Lung (tissue), 12 donors: ENCODE data around the gene PCGF3. TPM values are rescaled to one million over a fixed set of nuclear protein-coding genes. Genes with fewer than 3 reads are reported as not detected.
"Not testable (repeated sequence)": the region's sequence is repeated elsewhere in the genome, so short reads cannot be mapped to it uniquely, and the experiment has no call there.

Experiments used
- ATAC-seq: fragments of 200-7000 bp; cut with Tn5 transposase; one replicate; pipeline ENCODE4 v1.9.1; 2020; ENCODE audit warnings: moderate number of reproducible peaks; ENCODE audit not compliant: insufficient read depth, low FRiP score
- DNase-seq, 3 donors: peaks; one replicate each; pipeline ENCODE4 v3.0.0-alpha.2; 2013 to 2017
- H3K27ac ChIP-seq, 2 donors: one replicate each; pipeline ENCODE4 v1.5.1; 2013; ENCODE audit warnings: mild to moderate bottlenecking in 2 of 2, moderate library complexity in 2 of 2, control low read depth in 1 of 2, inconsistent platforms in 1 of 2, low read depth in 1 of 2, low read length in 1 of 2
- H3K27me3 ChIP-seq, 3 donors: one replicate each; pipeline ENCODE4 v1.5.1; 2013; ENCODE audit warnings: low read length in 2 of 3; ENCODE audit not compliant: control insufficient read depth in 3 of 3, insufficient read depth in 3 of 3
- H3K36me3 ChIP-seq, 4 donors: one replicate each; pipeline ENCODE4 v1.5.1; 2013; ENCODE audit warnings: low read length in 4 of 4, mild to moderate bottlenecking in 1 of 4, moderate library complexity in 1 of 4; ENCODE audit not compliant: control insufficient read depth in 4 of 4, insufficient read depth in 4 of 4
- H3K4me1 ChIP-seq, 5 donors: one replicate each; pipeline ENCODE4 v1.5.1; 2013; ENCODE audit warnings: low read length in 5 of 5, mild to moderate bottlenecking in 2 of 5, moderate library complexity in 1 of 5; ENCODE audit not compliant: control insufficient read depth in 5 of 5, insufficient read depth in 5 of 5
- H3K4me3 ChIP-seq: one replicate; pipeline ENCODE4 v1.5.1; 2013; ENCODE audit warnings: mild to moderate bottlenecking, control low read depth, moderate library complexity
- H3K9ac ChIP-seq, 2 donors: one replicate each; pipeline ENCODE4 v1.5.1; 2013; ENCODE audit warnings: low read length in 2 of 2, control low read depth in 1 of 2; ENCODE audit not compliant: insufficient read depth in 1 of 2
- H3K9me3 ChIP-seq, 4 donors: one replicate each; pipeline ENCODE4 v1.5.1; 2013; ENCODE audit warnings: low read length in 3 of 4, mild to moderate bottlenecking in 1 of 4, moderate library complexity in 1 of 4; ENCODE audit not compliant: control insufficient read depth in 4 of 4, insufficient read depth in 3 of 4
- WGBS, 2 donors: extraction: QIAGEN DNeasy Blood & Tissue Kit; methylation state at CpG; one replicate each; pipeline ENCODE4 v1.1.7; 2013; 5-methylcytosine and 5-hydroxymethylcytosine counted together
- polyA plus RNA-seq, 2 donors: library from polyadenylated mRNA; stranded (reverse); fragments of 200-250 nt; gene quantifications; one replicate each; pipeline ENCODE4 v1.2.1, GENCODE V29; 2013
- total RNA-seq, 2 donors: library from RNA; depleted of rRNA in 1 of 2; stranded (reverse); fragments of >200 nt in 1 of 2; gene quantifications; one replicate each; pipeline ENCODE4 v1.2.1, GENCODE V29; 2014 to 2021
- TF ChIP-seq, protein P1 (sequence below): IDR thresholded peaks from 2 replicates; pipeline ENCODE4 v1.5.1; 2012; ENCODE audit warnings: mild to moderate bottlenecking; ENCODE audit errors: control extremely low read depth, extremely low read depth
- donor health status: control.
- donor health status: control.
- donor health status: Bipolar disorder and iron deficiency.
- donor health status: healthy.
- donor health status: DM: yes; HTN: yes; CAD: no.

The PCGF3 gene
- total and polyA plus RNA-seq, 4 donors = 29.3 to 66.8 (median 43.3) TPM

DNA sequence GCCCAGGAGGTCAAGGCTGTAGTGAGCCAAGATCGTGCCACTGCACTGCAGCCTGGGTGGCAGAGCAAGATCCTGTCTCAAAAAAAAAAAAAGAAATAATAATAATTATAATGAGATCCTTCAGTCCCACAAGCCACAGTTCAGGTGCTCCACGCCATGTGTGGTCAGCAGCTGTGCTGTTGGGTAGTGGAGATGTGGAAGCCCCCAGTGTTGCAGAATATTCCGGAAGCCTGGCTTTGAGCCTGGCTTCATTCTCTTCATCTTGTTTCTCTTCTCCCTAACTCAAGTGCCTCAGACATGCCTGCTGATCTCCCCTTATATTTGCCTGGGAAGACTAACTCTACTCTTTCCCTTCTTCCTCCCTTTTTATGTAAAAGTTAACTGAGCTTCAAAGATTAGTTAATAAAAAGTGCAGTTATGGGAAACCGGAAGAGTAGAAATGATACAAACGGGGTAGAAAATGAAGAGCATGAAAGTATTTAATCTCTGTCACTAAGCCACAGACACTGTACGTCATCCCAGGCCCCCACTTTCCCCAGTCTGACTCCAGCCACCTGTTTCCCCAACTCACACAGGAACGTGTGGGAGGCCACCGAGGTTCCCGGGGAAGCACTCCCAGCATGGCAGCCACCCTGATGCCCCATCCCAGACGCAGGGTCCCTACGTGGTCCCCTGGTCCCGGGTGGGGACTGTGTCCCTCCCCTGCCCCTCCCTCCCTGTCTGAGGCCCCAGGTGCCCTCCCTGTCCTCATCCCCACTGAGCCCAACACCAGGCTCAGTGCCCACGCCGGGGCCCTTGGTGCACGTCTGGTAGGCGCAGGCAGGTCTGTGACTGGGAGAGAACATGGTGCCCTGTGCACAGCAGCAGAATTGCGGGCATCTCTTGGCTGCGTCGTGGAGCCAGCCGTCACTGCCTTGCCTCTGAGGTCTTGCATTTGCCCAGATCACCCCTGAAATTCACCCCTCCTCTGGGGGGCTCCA, 24.0 kb downstream of the PCGF3 start:
- no peak for ATAC-seq
- no peak overlapping the region for H3K9ac ChIP-seq
- no peak overlapping the region for H3K4me3 ChIP-seq
- 94% methylated on average over 20 of the region's 20 CpGs for WGBS, 2 donors
- DNase-seq = no peak
- TF ChIP-seq, protein P1, sequence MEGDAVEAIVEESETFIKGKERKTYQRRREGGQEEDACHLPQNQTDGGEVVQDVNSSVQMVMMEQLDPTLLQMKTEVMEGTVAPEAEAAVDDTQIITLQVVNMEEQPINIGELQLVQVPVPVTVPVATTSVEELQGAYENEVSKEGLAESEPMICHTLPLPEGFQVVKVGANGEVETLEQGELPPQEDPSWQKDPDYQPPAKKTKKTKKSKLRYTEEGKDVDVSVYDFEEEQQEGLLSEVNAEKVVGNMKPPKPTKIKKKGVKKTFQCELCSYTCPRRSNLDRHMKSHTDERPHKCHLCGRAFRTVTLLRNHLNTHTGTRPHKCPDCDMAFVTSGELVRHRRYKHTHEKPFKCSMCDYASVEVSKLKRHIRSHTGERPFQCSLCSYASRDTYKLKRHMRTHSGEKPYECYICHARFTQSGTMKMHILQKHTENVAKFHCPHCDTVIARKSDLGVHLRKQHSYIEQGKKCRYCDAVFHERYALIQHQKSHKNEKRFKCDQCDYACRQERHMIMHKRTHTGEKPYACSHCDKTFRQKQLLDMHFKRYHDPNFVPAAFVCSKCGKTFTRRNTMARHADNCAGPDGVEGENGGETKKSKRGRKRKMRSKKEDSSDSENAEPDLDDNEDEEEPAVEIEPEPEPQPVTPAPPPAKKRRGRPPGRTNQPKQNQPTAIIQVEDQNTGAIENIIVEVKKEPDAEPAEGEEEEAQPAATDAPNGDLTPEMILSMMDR = no peak
- no peaks in the 10 kb centered on the region for H3K27me3 ChIP-seq
- H3K9me3 ChIP-seq = peaks cover 0 to 3% (median 0%) of the 10 kb centered on the region in 4 donors
- H3K27ac ChIP-seq = no peak overlapping the region
- peaks cover 0 to 5% (median 0%) of the 10 kb centered on the region in 5 donors for H3K4me1 ChIP-seq
- peaks cover 2 to 30% (median 18%) of the 10 kb centered on the region in 4 donors for H3K36me3 ChIP-seq

DNA sequence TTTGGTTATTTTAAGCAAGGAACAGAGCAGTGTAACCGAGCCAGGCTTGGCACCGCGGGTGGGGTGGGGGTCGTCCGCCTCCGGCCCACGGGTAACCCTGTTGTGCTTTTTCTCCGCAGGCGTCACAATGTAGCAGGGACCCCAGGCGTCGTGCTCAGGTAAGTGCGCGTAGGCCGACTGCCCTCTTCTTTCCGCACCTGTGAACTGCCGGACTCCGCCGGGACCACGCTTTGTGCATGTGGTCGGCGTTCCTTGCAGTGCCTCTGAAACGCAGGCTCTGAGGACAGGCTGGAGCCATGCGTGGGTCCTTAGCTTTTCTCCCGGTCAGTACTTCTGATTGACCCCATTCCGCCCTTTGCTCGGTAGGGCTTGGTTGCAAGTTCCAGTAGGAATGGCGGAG, 24.9 kb downstream of the PCGF3 start:
- Histone ChIP-seq H3K9ac (no peak overlapping the region), H3K4me3 (no peak overlapping the region), H3K36me3 (peaks cover 8 to 38% (median 22%) of the 10 kb centered on the region in 4 donors), H3K4me1 (peaks cover 0 to 5% (median 0%) of the 10 kb centered on the region in 5 donors), H3K27me3 (no peaks in the 10 kb centered on the region), H3K27ac (no peak overlapping the region), H3K9me3 (peaks cover 0 to 3% (median 0%) of the 10 kb centered on the region in 4 donors)
- 97 to 98% methylated on average over 27 of the region's 27 CpGs for WGBS, 2 donors
- TF ChIP-seq, protein P1 = no peak
- no peak for ATAC-seq
- DNase-seq = no peak

- not testable (repeated sequence) for H3K9me3 ChIP-seq, DNase-seq, ATAC-seq
These were observed 25.6 kb downstream of the PCGF3 start for GRCh38 chr4:730946-731904.

DNA sequence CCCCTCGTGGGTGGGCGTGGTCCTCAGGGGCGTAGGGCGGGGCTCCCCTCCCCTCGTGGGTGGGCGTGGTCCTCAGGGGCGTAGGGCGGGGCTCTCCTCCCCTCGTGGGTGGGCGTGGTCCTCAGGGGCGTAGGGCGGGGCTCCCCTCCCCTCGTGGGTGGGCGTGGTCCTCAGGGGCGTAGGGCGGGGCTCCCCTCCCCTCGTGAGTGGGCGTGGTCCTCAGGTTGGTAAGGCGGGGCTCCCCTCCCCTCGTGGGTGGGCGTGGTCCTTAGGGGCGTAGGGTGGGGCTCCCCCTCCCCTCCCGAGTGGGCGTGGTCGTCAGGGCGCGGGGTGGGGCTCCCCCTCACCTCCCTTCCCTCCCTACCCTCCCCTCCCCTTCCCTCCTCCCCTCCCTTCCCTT, 26.3 kb downstream of the PCGF3 start:
- H3K4me3 ChIP-seq, H3K27me3 ChIP-seq, H3K9me3 ChIP-seq, H3K4me1 ChIP-seq, H3K9ac ChIP-seq, H3K27ac ChIP-seq, ATAC-seq, DNase-seq: not testable (repeated sequence)
- 82 to 83% methylated on average over 6 to 26 of the region's 27 CpGs for WGBS, 2 donors
- H3K36me3 ChIP-seq = peaks cover 11 to 43% (median 25%) of the 10 kb centered on the region in 4 donors

More at GRCh38 chr4:730946-731904, 25.6 kb downstream of the PCGF3 start:
- not testable (repeated sequence) for H3K27me3 ChIP-seq, H3K4me1 ChIP-seq, H3K9ac ChIP-seq, H3K27ac ChIP-seq, H3K4me3 ChIP-seq
- H3K36me3 ChIP-seq = peaks cover 11 to 41% (median 25%) of the 10 kb centered on the region in 4 donors
- 94 to 97% methylated on average over 40 to 58 of the region's 68 CpGs for WGBS, 2 donors
